Skeletal muscle cell (primary cell): ENCODE results near the gene MBOAT2.

Source experiments
- DNase-seq: peaks from one replicate; pipeline ENCODE4 v3.0.0-alpha.2; 2010; ENCODE audit warnings: low read depth
- H3K4me3 ChIP-seq: 2 replicates; pipeline ENCODE4 v1.5.1; 2011; ENCODE audit warnings: low read depth, mild to moderate bottlenecking, control low read depth, low read length, moderate library complexity

Gene MBOAT2

GRCh38 chr2:8876628-8877027, 126.9 kb downstream of the MBOAT2 start:
- DNase-seq = no peak
- no peak overlapping the region for H3K4me3 ChIP-seq

DNA sequence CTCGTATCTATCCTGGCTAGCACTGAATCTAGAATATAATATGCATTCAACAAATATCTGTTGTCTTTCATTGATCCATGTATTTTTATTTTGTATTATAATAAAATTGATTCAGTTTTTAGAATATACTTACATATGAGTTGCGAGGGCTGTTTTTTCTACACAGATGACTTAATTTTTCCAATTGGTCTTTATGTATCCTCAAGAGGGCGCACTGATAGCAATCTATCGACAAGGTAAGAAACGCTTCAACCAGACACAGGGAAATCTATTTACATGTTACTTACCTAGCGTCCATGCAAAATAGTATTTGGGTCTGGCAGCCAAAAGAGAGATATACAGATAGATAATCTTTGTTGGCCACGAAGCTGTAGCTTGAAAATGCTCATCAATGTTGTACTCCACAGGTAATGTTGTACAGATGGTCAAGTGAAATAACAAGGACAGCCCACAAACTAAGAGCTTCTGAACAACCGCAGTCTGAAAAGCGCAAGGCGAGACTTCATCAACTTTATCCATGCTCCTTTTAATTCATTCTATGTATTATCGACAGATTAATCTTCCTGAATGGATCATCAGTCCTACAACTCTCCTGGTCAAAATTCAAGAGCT, 130.6 kb downstream of the MBOAT2 start:
- H3K4me3 ChIP-seq = no peak overlapping the region
- peak; percentile 16 for DNase-seq

GRCh38 chr2:8870441-8870840, 133.0 kb downstream of the MBOAT2 start:
- H3K4me3 ChIP-seq = no peak overlapping the region
- DNase-seq = no peak

DNA sequence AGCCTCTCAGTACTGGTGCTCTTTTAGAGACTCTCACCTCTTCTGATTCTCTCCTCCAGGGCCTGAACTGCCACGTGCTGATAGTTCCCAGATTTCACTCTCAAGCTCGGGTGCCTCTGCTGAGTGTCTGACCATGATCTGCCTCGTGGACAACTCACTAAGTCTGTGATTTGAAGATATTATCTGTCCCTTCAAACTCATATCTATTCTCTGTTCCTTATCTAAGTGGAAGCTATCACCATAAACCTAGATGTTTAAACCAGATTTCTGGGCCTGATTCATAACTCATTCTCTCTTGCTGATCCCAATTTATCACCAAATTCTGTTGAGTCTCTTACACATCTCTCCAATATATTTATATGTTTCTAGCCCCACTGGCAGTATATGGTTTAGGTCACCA, 136.1 kb downstream of the MBOAT2 start:
- no peak overlapping the region for H3K4me3 ChIP-seq
- DNase-seq = no peak

- H3K4me3 ChIP-seq = no peak overlapping the region
- DNase-seq = no peak
These were observed 140.0 kb downstream of the MBOAT2 start for GRCh38 chr2:8863331-8863953.

GRCh38 chr2:8862230-8862629, 141.3 kb downstream of the MBOAT2 start:
- DNase-seq = no peak

DNA sequence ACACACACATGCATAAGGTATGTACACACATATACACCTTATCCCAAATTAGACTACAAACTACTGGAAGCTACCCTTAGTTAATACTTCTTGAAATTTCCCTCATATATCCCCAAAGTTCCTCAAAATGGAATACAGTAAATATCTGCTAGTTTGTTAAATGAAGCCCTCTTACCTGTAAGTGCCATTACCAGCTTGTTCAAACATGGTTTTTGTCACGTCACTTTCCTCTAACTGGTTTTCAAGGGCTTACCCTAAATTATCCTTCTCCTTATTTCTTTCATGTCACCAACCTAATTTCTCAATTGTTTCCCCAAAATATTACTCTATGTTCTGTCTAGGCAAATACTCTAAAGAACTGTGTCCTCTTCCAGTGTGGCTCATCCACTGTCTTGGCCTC, 141.7 kb downstream of the MBOAT2 start:
- no peak for DNase-seq
- no peak overlapping the region for H3K4me3 ChIP-seq

More at GRCh38 chr2:8862230-8862629, 141.3 kb downstream of the MBOAT2 start:
- H3K4me3 ChIP-seq = no peak overlapping the region

- no peak overlapping the region for H3K4me3 ChIP-seq
- DNase-seq = no peak
These were observed 143.2 kb downstream of the MBOAT2 start for GRCh38 chr2:8860239-8860638.

GRCh38 chr2:8858910-8859309, 144.6 kb downstream of the MBOAT2 start:
- no peak overlapping the region for H3K4me3 ChIP-seq
- no peak for DNase-seq

DNA sequence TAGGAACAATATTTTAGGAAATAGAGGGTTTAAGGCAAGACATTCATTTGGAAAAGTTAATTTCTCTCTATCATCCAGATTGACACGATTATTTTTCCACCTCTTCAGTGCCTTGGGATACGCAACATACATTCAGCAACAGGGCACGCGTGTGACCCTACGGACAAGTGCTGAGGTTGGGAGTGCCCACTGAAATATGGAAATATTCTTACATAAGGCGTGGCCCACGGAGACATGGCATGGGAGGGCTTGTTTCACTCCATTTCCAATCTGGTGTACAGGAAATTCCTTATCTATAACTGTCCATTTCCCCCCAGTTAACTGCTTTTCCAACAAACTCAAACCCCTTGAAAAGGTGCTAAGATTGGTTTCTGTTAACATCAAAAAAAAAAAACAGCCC, 145.2 kb downstream of the MBOAT2 start:
- no peak overlapping the region for H3K4me3 ChIP-seq
- DNase-seq = no peak

- no peak overlapping the region for H3K4me3 ChIP-seq
- DNase-seq = no peak
These were observed 145.8 kb downstream of the MBOAT2 start for GRCh38 chr2:8857709-8858108.

GRCh38 chr2:8856176-8856575, 147.3 kb downstream of the MBOAT2 start:
- no peak for DNase-seq
- no peak overlapping the region for H3K4me3 ChIP-seq

DNA sequence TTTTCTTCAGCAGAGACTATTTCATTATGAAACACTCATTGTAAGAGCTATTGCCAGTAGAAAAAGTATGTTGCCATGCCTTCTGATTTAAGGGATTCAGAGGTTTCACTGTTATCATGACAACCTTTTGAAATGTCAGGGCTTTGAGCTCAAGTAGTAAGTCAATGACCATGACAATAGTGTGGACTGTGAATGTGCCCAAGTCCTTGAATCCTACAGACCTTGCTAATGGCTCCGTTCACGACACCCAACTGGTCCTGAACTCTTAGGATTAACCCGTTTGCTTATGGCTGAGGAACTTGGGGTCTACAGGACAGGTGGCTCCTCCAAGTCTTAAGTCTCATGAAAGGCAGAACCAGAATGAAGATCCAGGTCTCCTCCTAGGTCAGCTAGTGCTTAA, 148.5 kb downstream of the MBOAT2 start:
- no peak overlapping the region for H3K4me3 ChIP-seq
- DNase-seq = no peak

GRCh38 chr2:8853426-8853825, 150.1 kb downstream of the MBOAT2 start:
- no peak overlapping the region for H3K4me3 ChIP-seq
- no peak for DNase-seq

DNA sequence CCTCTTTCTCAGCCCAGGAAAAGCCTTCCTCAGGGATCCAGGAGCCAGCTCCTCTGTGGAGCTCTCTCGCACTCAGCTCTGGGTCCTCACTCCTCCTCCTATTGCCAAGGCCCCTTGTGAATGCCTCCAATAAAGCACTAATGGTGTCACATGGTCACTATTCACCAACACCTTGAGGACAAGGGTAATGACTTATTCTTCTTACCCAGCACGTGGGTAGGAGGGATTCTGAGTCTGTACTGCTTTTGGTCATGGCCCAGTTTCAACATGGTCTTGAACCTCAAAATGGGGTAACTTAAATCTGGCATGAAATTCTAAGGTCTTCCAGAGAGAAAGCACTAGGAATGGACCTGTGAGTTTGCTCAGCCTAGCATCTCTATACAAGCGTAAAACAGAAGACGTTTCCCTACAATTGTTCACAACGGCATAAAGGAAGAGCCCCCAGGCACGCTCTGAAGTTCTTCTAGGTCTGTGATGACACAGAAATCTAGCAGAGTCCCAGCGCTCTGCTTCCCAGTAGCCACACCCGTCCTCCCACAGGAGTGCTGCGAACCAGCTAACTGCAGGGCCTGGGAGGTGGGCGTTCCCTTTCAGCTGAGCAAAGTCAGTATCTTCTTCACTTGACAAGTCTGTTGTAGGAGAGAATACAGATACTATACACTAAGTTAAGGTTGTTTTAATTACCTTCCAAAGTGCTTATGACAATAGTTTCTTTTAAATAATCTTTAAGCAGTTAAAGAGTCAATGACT, 151.5 kb downstream of the MBOAT2 start:
- DNase-seq = no peak
- no peak overlapping the region for H3K4me3 ChIP-seq

DNA sequence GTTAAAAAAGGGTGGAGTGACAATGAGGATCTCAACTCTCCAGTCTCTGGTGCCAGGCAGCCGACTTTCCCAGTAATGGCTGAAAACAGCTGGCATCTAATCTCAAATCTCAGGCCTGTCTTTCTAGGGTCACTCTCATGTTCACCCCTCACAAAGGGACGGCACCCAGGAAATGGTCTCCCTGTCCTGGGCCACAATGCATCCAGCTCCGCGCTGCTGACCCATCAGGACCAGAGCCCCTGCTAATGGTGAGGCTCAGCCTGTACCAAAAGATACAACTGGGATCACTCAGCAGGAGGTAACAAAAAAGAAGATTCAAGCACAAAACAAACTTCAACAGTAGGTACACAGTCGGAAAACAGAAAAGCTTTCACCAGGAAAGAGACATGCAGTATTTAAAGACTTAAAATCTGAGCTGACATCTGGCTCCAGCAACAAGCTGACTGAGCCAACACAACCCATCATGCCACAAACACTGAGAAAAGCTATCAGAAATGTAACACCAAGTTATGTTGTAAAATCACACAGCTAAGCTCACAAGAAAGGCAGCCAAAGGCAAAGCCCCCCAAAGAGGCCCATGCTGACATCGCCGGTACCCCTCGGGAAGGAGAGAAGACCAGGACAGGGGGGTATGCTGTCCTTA, 152.5 kb downstream of the MBOAT2 start:
- no peak overlapping the region for H3K4me3 ChIP-seq
- DNase-seq = no peak

DNA sequence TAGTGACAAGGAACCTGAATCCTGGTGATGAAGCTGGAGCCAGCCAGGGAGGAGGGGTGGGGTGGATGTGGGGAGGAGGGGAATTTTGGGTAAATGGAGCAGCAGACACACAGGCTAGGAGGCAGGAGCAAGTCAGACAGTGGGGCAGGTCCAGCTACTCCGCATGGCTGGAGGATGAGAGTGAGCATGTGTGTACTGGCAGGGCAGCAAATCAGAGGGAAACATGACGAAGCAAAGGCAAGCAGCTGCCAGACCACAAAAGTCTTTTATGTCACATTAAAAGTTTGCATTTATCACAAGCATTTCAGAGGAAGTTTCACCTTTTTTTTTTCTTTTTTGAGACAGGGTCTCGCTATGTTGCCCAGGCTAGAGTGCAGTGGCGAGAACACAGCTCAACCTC, 154.2 kb downstream of the MBOAT2 start:
- H3K4me3 ChIP-seq = no peak overlapping the region
- DNase-seq = no peak

- no peak for DNase-seq
- no peak overlapping the region for H3K4me3 ChIP-seq
These were observed 155.0 kb downstream of the MBOAT2 start for GRCh38 chr2:8848328-8849100.

GRCh38 chr2:8847400-8847799, 156.1 kb downstream of the MBOAT2 start:
- H3K4me3 ChIP-seq = no peak overlapping the region
- DNase-seq = no peak

DNA sequence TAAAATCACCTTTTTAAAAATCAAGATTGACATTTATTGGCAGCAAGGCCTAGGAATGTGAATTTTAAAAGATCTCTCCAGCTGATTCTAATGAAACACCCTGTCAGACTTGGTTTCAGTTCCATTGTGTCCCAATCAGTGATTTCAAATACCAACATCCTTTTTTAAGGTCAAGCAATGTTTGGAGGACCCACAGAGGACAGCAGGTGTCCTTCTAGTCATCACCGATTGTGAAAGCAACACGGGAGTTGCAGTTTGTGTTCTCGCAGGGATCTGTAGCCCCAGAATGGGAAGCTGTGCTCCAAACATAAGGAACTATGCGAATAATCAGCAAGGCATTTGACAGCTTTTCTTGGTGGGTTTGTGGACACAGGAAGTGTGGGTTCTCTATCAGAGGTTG, 161.6 kb downstream of the MBOAT2 start:
- H3K4me3 ChIP-seq = no peak overlapping the region
- no peak for DNase-seq
